Measurements from ENCODE around the gene TTF1.
A peak's percentile ranks its signal among the peaks of the same experiment; 100 is the strongest.

Gene TTF1

GRCh38 chr9:132406554-132407122 is at the start of gene TTF1:
TSS of gene TTF1 (minus strand) at chr9:132406840. CDS start at chr9:132402821, 4,019 bp downstream.
- DNase-seq = peak; percentile 90

- DNase-seq = no peak
Observed at GRCh38 chr9:132456241-132456640, 49.6 kb upstream of the TTF1 start.

- no peak for DNase-seq
Observed at GRCh38 chr9:132451276-132451675, 44.6 kb upstream of the TTF1 start.

GRCh38 chr9:132447902-132448301 is 41.3 kb upstream of the TTF1 start:
- no peak for DNase-seq

- DNase-seq = no peak
Observed at GRCh38 chr9:132447346-132447745, 40.7 kb upstream of the TTF1 start.

- no peak for DNase-seq
Observed at GRCh38 chr9:132446887-132447286, 40.2 kb upstream of the TTF1 start.

GRCh38 chr9:132443951-132444607 is 37.4 kb upstream of the TTF1 start:
- no peak for DNase-seq

- DNase-seq = no peak
Observed at GRCh38 chr9:132441404-132441803, 34.8 kb upstream of the TTF1 start.

- no peak for DNase-seq
Observed at GRCh38 chr9:132440735-132441134, 34.1 kb upstream of the TTF1 start.

- DNase-seq = no peak
Observed at GRCh38 chr9:132439153-132439552, 32.5 kb upstream of the TTF1 start.

- DNase-seq = no peak
Observed at GRCh38 chr9:132434881-132435280, 28.2 kb upstream of the TTF1 start.

- no peak for DNase-seq
Observed at GRCh38 chr9:132430998-132431397, 24.4 kb upstream of the TTF1 start.

GRCh38 chr9:132426639-132427414 is 20.2 kb upstream of the TTF1 start:
- DNase-seq = no peak

- no peak for DNase-seq
Observed at GRCh38 chr9:132425675-132426062, 19.0 kb upstream of the TTF1 start.

- no peak for DNase-seq
Observed at GRCh38 chr9:132424857-132425674, 18.4 kb upstream of the TTF1 start.

GRCh38 chr9:132423503-132423902 is 16.9 kb upstream of the TTF1 start:
- no peak for DNase-seq

GRCh38 chr9:132422574-132422973 is 15.9 kb upstream of the TTF1 start:
- DNase-seq = no peak

- no peak for DNase-seq
Observed at GRCh38 chr9:132418726-132419363, 12.2 kb upstream of the TTF1 start.

- DNase-seq = no peak
Observed at GRCh38 chr9:132415181-132415580, 8.5 kb upstream of the TTF1 start.

GRCh38 chr9:132414731-132415130 is 8.1 kb upstream of the TTF1 start:
- DNase-seq = no peak

- no peak for DNase-seq
Observed at GRCh38 chr9:132413926-132414325, 7.3 kb upstream of the TTF1 start.

GRCh38 chr9:132412089-132412488 is 5.4 kb upstream of the TTF1 start:
- no peak for DNase-seq

GRCh38 chr9:132411091-132411508 is 4.5 kb upstream of the TTF1 start:
- peak; percentile 62 for DNase-seq
